Fibroblast of villous mesenchyme (primary cell): ENCODE results near the gene SCUBE1. TPM values are rescaled to one million over a fixed set of nuclear protein-coding genes. Genes with fewer than 3 reads are reported as not detected.
"Not testable (repeated sequence)": the region's sequence is repeated elsewhere in the genome, so short reads cannot be mapped to it uniquely, and the experiment has no call there.

Source experiments
- DNase-seq: peaks from one replicate; pipeline ENCODE4 v3.0.0-alpha.2; 2010; ENCODE audit warnings: low read depth
- H3K4me3 ChIP-seq: 2 replicates; pipeline ENCODE4 v1.5.1; 2011; ENCODE audit warnings: low read depth, mild to moderate bottlenecking, low read length
- CTCF ChIP-seq: IDR thresholded peaks from 2 replicates; pipeline ENCODE4 v1.5.1; 2012; ENCODE audit warnings: low read depth, mild to moderate bottlenecking, low read length; ENCODE audit not compliant: insufficient read depth
- total RNA-seq: library from RNA; depleted of rRNA; stranded (reverse); fragments of >200 nt; gene quantifications from 2 replicates; pipeline ENCODE4 v1.2.3, GENCODE V29; 2012

SCUBE1 gene
- total RNA-seq, 1 donor = not detected

- TF ChIP-seq CTCF = no peak
- peak overlapping the region; percentile 10 for H3K4me3 ChIP-seq
- DNase-seq = no peak
Measured at GRCh38 chr22:43288807-43289420, 54.3 kb downstream of the SCUBE1 start.

- H3K4me3 ChIP-seq = no peak overlapping the region
- no peak for TF ChIP-seq CTCF
- no peak for DNase-seq
Measured at GRCh38 chr22:43288378-43288777, 54.8 kb downstream of the SCUBE1 start.

GRCh38 chr22:43287441-43287840 lies 55.7 kb downstream of the SCUBE1 start:
- no peak overlapping the region for H3K4me3 ChIP-seq
- DNase-seq = no peak
- no peak for TF ChIP-seq CTCF

- H3K4me3 ChIP-seq = no peak overlapping the region
- DNase-seq = no peak
- TF ChIP-seq CTCF = no peak
Measured at GRCh38 chr22:43281394-43281793, 61.8 kb downstream of the SCUBE1 start.

GRCh38 chr22:43280523-43280886 lies 62.7 kb downstream of the SCUBE1 start:
- not testable (repeated sequence) for DNase-seq, H3K4me3 ChIP-seq

- no peak overlapping the region for H3K4me3 ChIP-seq
- no peak for DNase-seq
- TF ChIP-seq CTCF = no peak
Measured at GRCh38 chr22:43279867-43280522, 63.2 kb downstream of the SCUBE1 start.

GRCh38 chr22:43277987-43278601 lies 65.1 kb downstream of the SCUBE1 start:
- no peak for DNase-seq
- no peak for TF ChIP-seq CTCF

More at GRCh38 chr22:43277987-43278601, 65.1 kb downstream of the SCUBE1 start:
- no peak overlapping the region for H3K4me3 ChIP-seq
